Skeletal muscle tissue (tissue), 4 donors: Measurements from ENCODE around the gene FURIN. TPM values are rescaled to one million over a fixed set of nuclear protein-coding genes. Genes with fewer than 3 reads are reported as not detected.
"Not testable (repeated sequence)": the region's sequence is repeated elsewhere in the genome, so short reads cannot be mapped to it uniquely, and the experiment has no call there.

Experiments used
- H3K27ac ChIP-seq: one replicate; pipeline ENCODE4 v1.7.0; 2013; ENCODE audit warnings: mild to moderate bottlenecking, low read depth, low read length, inconsistent platforms
- H3K27me3 ChIP-seq, 3 donors: one replicate each; pipeline ENCODE4 v1.7.0; 2013; ENCODE audit warnings: low read length in 3 of 3; ENCODE audit not compliant: control insufficient read depth in 3 of 3, insufficient read depth in 3 of 3
- H3K36me3 ChIP-seq, 3 donors: one replicate each; pipeline ENCODE4 v1.7.0; 2013; ENCODE audit warnings: low read length in 3 of 3; ENCODE audit not compliant: control insufficient read depth in 3 of 3, insufficient read depth in 3 of 3
- H3K4me1 ChIP-seq, 3 donors: one replicate each; pipeline ENCODE4 v1.7.0; 2013; ENCODE audit warnings: low read length in 3 of 3, mild to moderate bottlenecking in 3 of 3; ENCODE audit not compliant: control insufficient read depth in 3 of 3, insufficient read depth in 3 of 3
- H3K4me3 ChIP-seq, 3 donors: one replicate each; pipeline ENCODE4 v1.7.0; 2013; ENCODE audit warnings: low read length in 3 of 3
- H3K9ac ChIP-seq, 3 donors: one replicate each; pipeline ENCODE4 v1.7.0; 2013; ENCODE audit warnings: low read length in 3 of 3, mild to moderate bottlenecking in 3 of 3, moderate library complexity in 2 of 3, low read depth in 1 of 3
- H3K9me3 ChIP-seq, 3 donors: one replicate each; pipeline ENCODE4 v1.7.0; 2013; ENCODE audit warnings: low read length in 3 of 3; ENCODE audit not compliant: control insufficient read depth in 3 of 3
- total RNA-seq: library from RNA; depleted of rRNA; stranded (reverse); fragments of >200 nt; gene quantifications from one replicate; pipeline ENCODE4 v1.2.3, GENCODE V29; 2014
- donor health status: Osteomylitis.

FURIN gene
- total RNA-seq, 1 donor from 2014 or later = 12.0 TPM

DNA sequence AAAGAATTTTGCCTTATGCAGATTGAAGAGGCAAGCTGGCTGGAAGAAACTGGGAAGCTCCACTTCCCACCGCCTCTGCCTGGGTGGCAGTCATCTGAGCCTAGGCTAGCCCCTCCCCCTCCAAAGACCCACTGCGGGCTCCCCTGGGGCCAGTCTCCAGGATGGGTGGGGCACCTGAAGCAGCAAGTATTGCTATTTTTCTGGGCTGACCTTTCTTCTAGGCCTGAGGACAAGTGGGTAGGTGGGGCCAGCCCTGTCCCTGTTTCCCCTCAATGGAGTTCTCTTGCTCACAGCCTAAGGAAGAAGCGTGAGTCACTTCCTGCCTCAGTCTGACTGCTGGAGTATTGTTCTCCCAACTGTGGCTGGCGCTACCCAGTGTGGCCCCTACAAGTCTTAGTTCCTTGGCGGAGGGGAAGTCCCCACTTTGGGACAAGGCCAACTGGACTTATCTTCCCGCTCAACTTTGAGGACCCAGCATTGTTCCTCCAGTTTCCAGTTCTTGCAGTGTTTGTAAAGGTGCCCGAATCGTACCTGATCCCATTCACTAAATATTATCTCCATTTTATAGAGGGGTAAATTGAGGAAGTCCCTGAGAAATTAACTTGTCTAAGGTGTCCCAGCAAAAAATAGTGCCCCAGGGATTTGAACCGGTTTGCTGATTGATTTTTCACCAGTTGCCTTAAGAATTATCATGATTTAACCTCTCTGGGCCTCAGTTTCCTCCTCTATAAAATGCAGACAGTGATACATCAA lies 1.4 kb downstream of the FURIN start:
- peak overlapping the region in 2 of 3 donors; percentile 21 to 25 for H3K9ac ChIP-seq
- H3K36me3 ChIP-seq = no peaks in the 10 kb centered on the region
- peaks cover 37 to 49% (median 46%) of the 10 kb centered on the region in 3 donors for H3K4me1 ChIP-seq
- no peaks in the 10 kb centered on the region for H3K27me3 ChIP-seq
- H3K9me3 ChIP-seq = no peaks in the 10 kb centered on the region
- H3K4me3 ChIP-seq = peak overlapping the region in 1 of 3 donors; percentile 23
- peak overlapping the region; percentile 90 for H3K27ac ChIP-seq

DNA sequence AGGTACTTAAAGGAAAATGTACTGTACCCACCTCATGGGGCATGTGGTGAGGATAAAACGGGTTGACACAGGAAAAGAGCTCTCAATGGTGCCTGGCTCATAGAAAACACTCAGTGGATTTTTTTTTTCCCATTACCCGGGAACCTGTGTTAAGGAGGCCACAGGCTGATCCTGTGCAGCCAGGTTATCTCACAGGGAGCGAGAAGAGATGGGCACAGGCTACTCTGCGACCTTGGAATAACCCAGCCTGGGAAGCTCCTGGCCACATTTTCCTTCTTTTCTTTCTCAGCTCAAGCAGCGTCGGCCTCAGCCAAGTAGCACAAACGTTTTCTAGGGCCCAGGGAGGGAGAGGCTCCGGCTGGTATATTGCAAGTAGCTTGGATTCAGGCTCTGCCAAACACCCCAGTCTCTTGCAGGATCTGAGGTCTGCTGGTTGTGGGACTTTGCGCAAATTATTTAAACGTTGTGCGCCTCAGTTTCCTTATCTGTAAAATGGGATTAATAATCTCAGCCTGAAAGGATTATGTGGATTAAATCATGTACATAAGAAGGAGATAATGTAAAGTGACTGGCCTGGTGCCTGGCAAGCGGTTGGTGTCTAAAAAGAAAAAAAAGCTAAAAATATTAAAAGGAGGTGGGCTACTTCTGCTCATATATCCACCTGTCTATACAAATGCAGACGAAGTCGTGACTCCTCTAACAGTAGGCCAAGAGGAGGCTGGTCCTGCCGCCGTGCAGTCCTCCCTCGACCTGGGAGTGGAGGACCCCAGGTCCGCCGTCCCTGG lies 2.2 kb downstream of the FURIN start:
- Histone ChIP-seq H3K9ac (peak overlapping the region; percentile 93 to 96 (median 94)), H3K4me3 (peak overlapping the region; percentile 81 to 93 (median 85)), H3K9me3 (no peaks in the 10 kb centered on the region), H3K36me3 (peaks cover 0 to under 1% (median 0%) of the 10 kb centered on the region in 3 donors), H3K27ac (peak overlapping the region; percentile 90), H3K27me3 (no peaks in the 10 kb centered on the region), H3K4me1 (peaks cover 37 to 49% (median 46%) of the 10 kb centered on the region in 3 donors)

DNA sequence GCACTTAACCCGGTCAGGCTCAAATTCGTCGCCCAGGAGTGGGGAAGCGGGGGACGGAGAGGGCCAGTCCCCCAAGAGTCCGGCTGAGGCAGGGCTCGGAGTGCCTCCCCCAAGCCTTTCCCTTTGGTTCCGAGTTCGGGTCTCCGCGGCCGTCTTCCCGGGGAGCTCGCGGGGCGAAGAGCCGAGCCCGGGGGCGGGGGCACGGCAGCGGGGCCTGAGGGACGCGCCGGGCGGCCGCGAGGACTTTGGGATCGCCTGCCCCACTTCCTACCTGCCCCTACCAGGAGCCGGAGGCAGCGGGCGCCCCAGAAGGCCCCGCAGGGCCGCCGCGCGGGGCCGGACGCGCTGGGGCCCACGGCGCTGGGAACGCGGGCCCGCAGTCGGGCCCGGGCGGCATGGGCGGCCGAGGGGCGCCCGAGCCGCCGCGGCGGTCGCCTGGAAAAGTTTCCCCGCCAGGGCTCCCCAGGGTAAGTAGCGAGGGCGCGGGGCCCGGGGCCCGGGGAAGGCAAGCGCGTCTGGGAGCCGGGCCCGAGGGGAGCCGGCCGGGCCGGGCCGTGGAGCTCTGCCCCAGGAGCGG lies 2.8 kb downstream of the FURIN start:
- Histone ChIP-seq H3K4me3 (peak overlapping the region; percentile 81 to 93 (median 85)), H3K36me3 (peaks cover 2 to 8% (median 3%) of the 10 kb centered on the region in 3 donors), H3K9ac (peak overlapping the region; percentile 93 to 96 (median 94)), H3K9me3 (no peaks in the 10 kb centered on the region), H3K4me1 (peaks cover 37 to 49% (median 46%) of the 10 kb centered on the region in 3 donors), H3K27ac (peak overlapping the region; percentile 90), H3K27me3 (no peaks in the 10 kb centered on the region)

DNA sequence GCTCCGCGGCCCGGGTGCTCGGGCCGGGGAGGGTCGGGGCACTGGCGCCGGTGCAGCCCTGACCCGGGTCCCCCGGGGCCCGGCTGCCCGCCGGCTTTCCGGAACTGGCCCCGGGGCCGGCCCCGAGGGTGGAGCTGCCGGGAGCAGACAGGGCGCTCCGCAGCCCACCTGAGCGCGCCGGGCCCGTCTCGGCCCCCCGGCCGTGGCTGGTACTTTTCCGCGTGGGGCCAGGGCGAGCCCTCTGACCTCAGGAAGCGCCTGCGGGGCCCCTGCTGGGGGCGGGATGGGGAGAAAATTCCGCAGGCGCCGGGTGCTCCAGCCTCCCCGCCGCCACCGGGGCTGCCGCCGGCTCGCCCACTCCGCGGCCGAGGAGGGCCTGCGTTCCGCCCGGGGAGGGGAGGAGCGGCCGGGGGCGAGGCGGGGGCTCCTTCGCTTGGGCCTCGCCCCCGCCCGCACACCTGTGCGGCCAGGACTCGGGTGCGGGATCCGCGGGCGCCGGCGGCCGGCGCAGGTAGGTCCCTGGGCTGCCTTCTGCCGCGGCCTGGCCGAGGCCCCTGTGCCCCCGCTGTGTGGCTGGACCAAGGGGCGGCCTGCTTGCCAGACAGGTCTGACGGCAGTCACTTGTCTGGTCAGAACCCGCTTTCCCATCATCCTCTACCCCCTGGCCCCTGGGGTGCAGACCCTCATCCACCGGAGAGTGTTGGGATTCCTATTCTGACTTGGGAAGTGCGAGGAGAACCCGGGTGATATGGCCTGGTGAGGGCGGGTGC lies 3.5 kb downstream of the FURIN start:
- Histone ChIP-seq H3K27me3 (no peaks in the 10 kb centered on the region), H3K9me3 (no peaks in the 10 kb centered on the region), H3K4me1 (peaks cover 37 to 49% (median 46%) of the 10 kb centered on the region in 3 donors), H3K4me3 (peak overlapping the region; percentile 83 to 93 (median 85)), H3K27ac (peak overlapping the region; percentile 81), H3K9ac (peak overlapping the region; percentile 88 to 94 (median 93)), H3K36me3 (peaks cover 9 to 14% (median 10%) of the 10 kb centered on the region in 3 donors)

DNA sequence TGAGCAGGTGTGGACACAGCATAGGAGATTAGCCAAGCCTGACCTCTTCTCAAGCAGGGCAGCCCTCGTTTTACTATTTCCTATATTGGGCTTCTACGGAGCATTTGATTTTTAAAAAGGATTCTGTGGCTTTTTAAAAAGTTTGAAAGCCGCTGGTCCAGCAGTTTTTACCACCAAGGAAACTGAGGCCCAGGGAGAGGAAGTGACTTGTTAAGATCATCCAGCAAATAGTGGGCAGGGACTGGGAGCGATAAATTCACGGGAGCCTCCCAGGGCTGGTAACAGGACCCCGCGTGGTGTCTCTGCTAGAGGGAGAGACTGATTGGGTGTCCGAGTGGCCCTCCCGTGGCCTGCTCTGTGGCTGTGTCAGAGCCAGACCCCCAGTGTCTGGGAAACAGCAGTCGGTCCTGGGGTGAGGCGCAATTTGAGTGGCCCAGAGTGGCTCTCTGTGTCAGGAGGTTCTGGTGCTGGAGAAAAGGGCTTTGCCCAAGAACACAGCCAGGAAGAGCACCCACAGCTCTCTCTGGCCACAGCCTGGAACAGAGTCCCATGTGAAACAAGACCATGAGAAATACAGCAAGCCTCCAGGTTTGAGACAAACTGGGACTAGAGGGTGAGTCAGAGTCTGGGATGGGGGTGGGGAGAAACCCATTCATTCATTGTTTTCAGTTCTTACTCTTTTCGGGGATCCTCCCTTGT lies 4.2 kb downstream of the FURIN start:
- no peaks in the 10 kb centered on the region for H3K9me3 ChIP-seq
- H3K4me1 ChIP-seq = peaks cover 37 to 49% (median 46%) of the 10 kb centered on the region in 3 donors
- H3K9ac ChIP-seq = peak overlapping the region; percentile 88 to 94 (median 92)
- no peaks in the 10 kb centered on the region for H3K27me3 ChIP-seq
- H3K4me3 ChIP-seq = peak overlapping the region; percentile 83 to 93 (median 85)
- H3K36me3 ChIP-seq = peaks cover 16 to 22% (median 17%) of the 10 kb centered on the region in 3 donors
- peak overlapping the region; percentile 81 for H3K27ac ChIP-seq

DNA sequence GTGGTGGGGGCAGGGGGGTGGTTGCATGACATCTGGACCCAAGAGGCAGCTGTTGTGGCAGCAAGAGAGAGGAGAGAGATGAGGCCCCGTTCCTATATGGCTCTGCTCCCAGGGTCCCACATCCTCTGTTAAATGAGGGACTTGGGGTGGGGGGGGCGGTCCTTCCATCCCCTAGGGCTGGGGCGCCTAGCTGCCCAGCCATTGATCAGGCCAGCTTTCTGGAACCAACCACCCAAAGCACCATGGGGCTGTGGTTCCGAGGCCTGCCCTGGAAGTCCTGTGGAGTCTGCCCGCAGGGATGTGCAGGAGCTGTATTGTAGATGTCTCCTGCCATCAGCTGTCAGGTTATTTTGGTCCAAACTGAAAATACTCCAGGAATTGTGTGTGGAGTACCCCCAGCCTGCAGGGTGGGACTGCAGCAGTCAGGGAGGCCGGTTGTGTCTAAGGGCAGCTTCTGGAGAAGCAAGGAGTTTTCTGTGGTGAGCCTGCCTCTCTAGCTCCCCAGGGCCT lies 5.2 kb downstream of the FURIN start:
- no peaks in the 10 kb centered on the region for H3K27me3 ChIP-seq
- peak overlapping the region in 1 of 3 donors; percentile 85 for H3K4me3 ChIP-seq
- peaks cover 37 to 46% (median 44%) of the 10 kb centered on the region in 3 donors for H3K4me1 ChIP-seq
- peak overlapping the region; percentile 65 to 94 (median 88) for H3K9ac ChIP-seq
- H3K27ac ChIP-seq = peak overlapping the region; percentile 81
- H3K9me3 ChIP-seq = no peaks in the 10 kb centered on the region
- peaks cover 24 to 30% (median 26%) of the 10 kb centered on the region in 3 donors for H3K36me3 ChIP-seq

DNA sequence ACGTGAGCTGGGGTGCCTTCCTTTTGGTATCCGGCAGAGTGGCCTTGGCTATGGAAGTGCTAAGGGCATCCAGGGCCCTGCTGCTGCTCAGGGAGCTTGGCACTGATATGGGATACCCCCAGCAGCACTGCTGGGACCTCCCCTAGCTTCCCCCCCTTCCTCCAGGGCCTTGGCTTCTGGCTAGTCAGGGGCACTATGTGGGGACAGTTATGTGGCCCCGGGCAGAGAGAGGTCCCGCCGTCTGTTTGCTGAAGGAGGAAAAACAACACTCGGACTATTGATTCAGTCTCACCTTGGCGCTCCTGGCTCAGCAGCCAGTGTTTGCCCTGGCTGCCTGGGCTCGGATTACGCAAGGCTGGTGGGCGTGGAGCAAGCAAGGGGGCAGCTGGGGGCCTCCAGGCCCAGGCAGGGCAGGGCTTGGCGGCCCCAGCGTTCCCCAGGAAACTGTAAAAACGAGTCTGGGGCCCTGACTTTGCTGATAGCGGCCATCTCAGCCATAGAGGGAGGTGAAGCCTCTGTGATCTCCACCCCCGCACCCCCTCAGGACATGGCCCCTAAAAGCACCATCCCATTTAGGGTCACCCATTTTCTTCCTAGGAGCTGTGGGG lies 5.7 kb downstream of the FURIN start:
- Histone ChIP-seq H3K36me3 (peaks cover 30 to 36% (median 32%) of the 10 kb centered on the region in 3 donors), H3K9me3 (no peaks in the 10 kb centered on the region), H3K9ac (peak overlapping the region; percentile 65 to 94 (median 88)), H3K4me3 (peak overlapping the region in 1 of 3 donors; percentile 14), H3K4me1 (peaks cover 32 to 42% (median 41%) of the 10 kb centered on the region in 3 donors), H3K27me3 (no peaks in the 10 kb centered on the region), H3K27ac (peak overlapping the region; percentile 19)

DNA sequence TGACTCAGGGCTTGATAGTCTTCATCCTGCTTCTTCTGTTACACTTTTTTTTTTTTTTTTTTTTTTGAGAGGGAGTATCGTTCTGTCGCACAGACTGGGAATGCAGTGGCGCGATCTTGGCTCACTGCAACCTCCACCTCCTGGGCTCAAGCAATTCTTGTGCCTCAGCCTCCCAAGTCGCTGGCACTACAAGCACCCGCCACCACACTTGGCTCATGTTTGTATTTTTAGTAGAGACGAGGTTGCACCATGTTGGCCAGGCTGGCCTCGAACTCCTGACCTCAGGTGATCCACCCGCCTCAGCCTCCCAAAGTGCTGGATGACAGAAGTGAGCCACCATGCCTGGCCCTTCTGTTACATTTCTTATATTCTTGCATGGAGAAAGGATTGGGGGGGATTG lies 6.6 kb downstream of the FURIN start:
- not testable (repeated sequence) for H3K27me3 ChIP-seq, H3K9ac ChIP-seq, H3K9me3 ChIP-seq, H3K4me3 ChIP-seq, H3K27ac ChIP-seq
- peaks cover 32 to 34% (median 33%) of the 10 kb centered on the region in 3 donors for H3K4me1 ChIP-seq
- peaks cover 39 to 45% (median 41%) of the 10 kb centered on the region in 3 donors for H3K36me3 ChIP-seq
